Tibial nerve (tissue), 4 donors: ENCODE results near the gene MDK.

Source experiments
- CTCF ChIP-seq, 5 experiments: fragments of 200-600 bp in 3 of 5; fragments of 450-650 bp in 2 of 5; sonication (generic) in 3 of 5; IDR thresholded peaks; one replicate each; pipeline ENCODE4 v1.5.1; 2016 to 2019; ENCODE audit warnings: antibody characterized with exemption in 5 of 5, mild to moderate bottlenecking in 3 of 5, moderate library complexity in 2 of 5
- EP300 ChIP-seq, 2 donors: sonication (generic); formaldehyde crosslinking; IDR thresholded peaks; one replicate each; pipeline ENCODE4 v1.6.1; 2017; ENCODE audit warnings: antibody characterized with exemption in 2 of 2, mild to moderate bottlenecking in 1 of 2

- no peak for TF ChIP-seq CTCF (IDR thresholded peaks at IDR 0.05)
- no peak for TF ChIP-seq EP300 (IDR thresholded peaks at IDR 0.05)
These were observed 42.3 kb upstream of the MDK start for GRCh38 chr11:46338988-46339666.
